SU-DHL-6 (cell line): Measurements from ENCODE around the gene TMIGD1.

ENCODE experiments used
- EZH2phosphoT487 ChIP-seq: fragments of 200-600 bp; sonication (generic), shearing (Covaris generic); conservative IDR thresholded peaks from 2 replicates; pipeline ENCODE4 v1.6.1; 2018; ENCODE audit warnings: mild to moderate bottlenecking, antibody characterized with exemption, low read length, moderate library complexity, mixed read lengths
- TF ChIP-seq, protein P1 (sequence below): fragments of 200-600 bp; sonication (generic); IDR thresholded peaks from one replicate; pipeline ENCODE4 v1.5.1; 2017; ENCODE audit warnings: antibody characterized with exemption, mild to moderate bottlenecking, low read length, moderate library complexity; ENCODE audit not compliant: insufficient read depth, poor library complexity, severe bottlenecking

DNA sequence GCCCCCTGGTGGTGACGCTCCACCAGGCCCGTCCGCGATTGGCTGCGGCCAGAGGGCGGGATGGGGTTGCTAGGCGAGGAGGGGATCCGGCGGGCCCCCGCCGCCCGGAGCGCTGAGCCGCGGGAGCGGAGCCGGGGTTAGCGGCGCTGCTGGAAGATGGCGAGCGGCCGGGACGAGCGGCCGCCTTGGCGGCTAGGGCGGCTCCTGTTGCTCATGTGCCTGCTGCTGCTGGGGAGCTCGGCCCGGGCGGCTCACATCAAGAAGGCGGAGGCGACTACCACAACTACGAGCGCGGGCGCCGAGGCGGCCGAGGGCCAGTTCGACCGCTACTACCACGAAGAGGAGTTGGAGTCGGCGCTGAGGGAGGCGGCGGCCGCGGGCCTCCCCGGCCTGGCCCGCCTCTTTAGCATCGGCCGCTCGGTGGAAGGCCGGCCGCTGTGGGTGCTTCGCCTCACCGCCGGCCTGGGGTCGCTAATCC, 45.0 kb upstream of the TMIGD1 start, which contains the start of gene CPD:
- TF ChIP-seq, protein P1, sequence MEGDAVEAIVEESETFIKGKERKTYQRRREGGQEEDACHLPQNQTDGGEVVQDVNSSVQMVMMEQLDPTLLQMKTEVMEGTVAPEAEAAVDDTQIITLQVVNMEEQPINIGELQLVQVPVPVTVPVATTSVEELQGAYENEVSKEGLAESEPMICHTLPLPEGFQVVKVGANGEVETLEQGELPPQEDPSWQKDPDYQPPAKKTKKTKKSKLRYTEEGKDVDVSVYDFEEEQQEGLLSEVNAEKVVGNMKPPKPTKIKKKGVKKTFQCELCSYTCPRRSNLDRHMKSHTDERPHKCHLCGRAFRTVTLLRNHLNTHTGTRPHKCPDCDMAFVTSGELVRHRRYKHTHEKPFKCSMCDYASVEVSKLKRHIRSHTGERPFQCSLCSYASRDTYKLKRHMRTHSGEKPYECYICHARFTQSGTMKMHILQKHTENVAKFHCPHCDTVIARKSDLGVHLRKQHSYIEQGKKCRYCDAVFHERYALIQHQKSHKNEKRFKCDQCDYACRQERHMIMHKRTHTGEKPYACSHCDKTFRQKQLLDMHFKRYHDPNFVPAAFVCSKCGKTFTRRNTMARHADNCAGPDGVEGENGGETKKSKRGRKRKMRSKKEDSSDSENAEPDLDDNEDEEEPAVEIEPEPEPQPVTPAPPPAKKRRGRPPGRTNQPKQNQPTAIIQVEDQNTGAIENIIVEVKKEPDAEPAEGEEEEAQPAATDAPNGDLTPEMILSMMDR, result no peak
- no peak for TF ChIP-seq EZH2phosphoT487
